HepG2 (cell line): ENCODE measurements around the gene SCFD1. TPM values are rescaled to one million over a fixed set of nuclear protein-coding genes. Genes with fewer than 3 reads are reported as not detected.

Source experiments
- CEBPG ChIP-seq: IDR thresholded peaks from 2 replicates; pipeline ENCODE4 v1.6.1; 2016
- ETV5 ChIP-seq: IDR thresholded peaks from 2 replicates; pipeline ENCODE4 v1.6.1; 2018; ENCODE audit warnings: missing biosample characterization, missing genetic modification reagents, inconsistent platforms, borderline replicate concordance
- HNF4A ChIP-seq: sonication (generic); formaldehyde crosslinking; IDR thresholded peaks from 2 replicates; pipeline ENCODE4 v1.4.0; 2020; ENCODE audit warnings: missing genetic modification reagents
- MED1 ChIP-seq: sonication (generic); formaldehyde crosslinking; IDR thresholded peaks from 2 replicates; pipeline ENCODE4 v1.4.0; 2020; ENCODE audit warnings: missing genetic modification reagents
- MXD4 ChIP-seq: IDR thresholded peaks from 2 replicates; pipeline ENCODE4 v1.6.1; 2016; ENCODE audit warnings: mild to moderate bottlenecking, missing biosample characterization, missing genetic modification reagents
- POLR2G ChIP-seq: fragments of 200-400 bp; formaldehyde crosslinking; IDR thresholded peaks from 2 replicates; pipeline ENCODE4 v1.6.1; 2018; ENCODE audit warnings: mild to moderate bottlenecking, low read depth, low read length, moderate library complexity
- ZBTB7B ChIP-seq: sonication (generic); formaldehyde crosslinking; IDR thresholded peaks from 2 replicates; pipeline ENCODE4 v1.4.0; 2020; ENCODE audit warnings: missing genetic modification reagents
- ZNF263 ChIP-seq: sonication (generic); formaldehyde crosslinking; IDR thresholded peaks from 2 replicates; pipeline ENCODE4 v1.4.0; 2020; ENCODE audit warnings: missing genetic modification reagents
- ZNF264 ChIP-seq: sonication (generic); formaldehyde crosslinking; IDR thresholded peaks from 2 replicates; pipeline ENCODE4 v1.4.0; 2020; ENCODE audit warnings: missing genetic modification reagents
- ZNF644 ChIP-seq: IDR thresholded peaks from 2 replicates; pipeline ENCODE4 v1.6.1; 2016; ENCODE audit warnings: low read depth
- ZNF773 ChIP-seq: sonication (generic); formaldehyde crosslinking; IDR thresholded peaks from 2 replicates; pipeline ENCODE4 v1.4.0; 2020; ENCODE audit warnings: missing genetic modification reagents, borderline replicate concordance
- polyA plus RNA-seq, 8 experiments: library from polyadenylated mRNA; depleted of rRNA in 3 of 8; stranded (reverse) in 7 of 8; unstranded in 1 of 8; fragments of >200 nt; fragmentation: Illumina TruSeq in 4 of 8; extraction: Trizol in 4 of 8; gene quantifications; 2 replicates each; pipeline versions ENCODE4 v1.2.1 to v1.2.3, GENCODE V29; 2011 to 2016; ENCODE audit warnings: low read depth in 4 of 8, missing spikeins in 1 of 8, mixed read lengths in 1 of 8; ENCODE audit not compliant: insufficient read depth in 1 of 8
- total RNA-seq, 5 experiments: library from RNA; depleted of rRNA; stranded (reverse); fragments of >200 nt; fragmentation: Illumina TruSeq; extraction: Trizol; gene quantifications; 2 replicates each; pipeline ENCODE4 v1.2.3, GENCODE V29; 2016; ENCODE audit warnings: low read depth in 1 of 5
- TF ChIP-seq, protein P1 (sequence below): sonication (generic); formaldehyde crosslinking; IDR thresholded peaks from 2 replicates; pipeline ENCODE4 v1.4.0; 2020; ENCODE audit warnings: missing genetic modification reagents
- TF ChIP-seq, protein P2 (sequence below): IDR thresholded peaks from 2 replicates; pipeline ENCODE4 v1.6.1; 2016; ENCODE audit warnings: low read depth, borderline replicate concordance
- TF ChIP-seq, protein P3 (sequence below), 2 experiments: sonication (generic) in 1 of 2; formaldehyde crosslinking in 1 of 2; IDR thresholded peaks; 2 replicates each; pipeline versions ENCODE4 v1.4.0 to v1.6.1; 2018 to 2020; ENCODE audit warnings: missing genetic modification reagents in 2 of 2, borderline replicate concordance in 1 of 2, low read depth in 1 of 2, mild to moderate bottlenecking in 1 of 2, missing biosample characterization in 1 of 2
- TF ChIP-seq, protein P4 (sequence below): sonication (generic); formaldehyde crosslinking; IDR thresholded peaks from 2 replicates; pipeline ENCODE4 v1.4.0; 2020; ENCODE audit warnings: missing genetic modification reagents, borderline replicate concordance
- TF ChIP-seq, protein P5 (sequence below): sonication (generic); formaldehyde crosslinking; IDR thresholded peaks from 2 replicates; pipeline ENCODE4 v1.8.0; 2022; ENCODE audit warnings: missing genetic modification reagents, mild to moderate bottlenecking, inconsistent platforms, borderline replicate concordance
- TF ChIP-seq, protein P6 (sequence below): sonication (generic); formaldehyde crosslinking; IDR thresholded peaks from 2 replicates; pipeline ENCODE4 v1.5.1; 2020; ENCODE audit warnings: mild to moderate bottlenecking, missing genetic modification reagents, moderate library complexity

The SCFD1 gene
- total and polyA plus RNA-seq, 2 of the 13 experiments (the other 11 are each of a cell fraction or from before 2014, with no cell fraction given) = 235 to 256 TPM

DNA sequence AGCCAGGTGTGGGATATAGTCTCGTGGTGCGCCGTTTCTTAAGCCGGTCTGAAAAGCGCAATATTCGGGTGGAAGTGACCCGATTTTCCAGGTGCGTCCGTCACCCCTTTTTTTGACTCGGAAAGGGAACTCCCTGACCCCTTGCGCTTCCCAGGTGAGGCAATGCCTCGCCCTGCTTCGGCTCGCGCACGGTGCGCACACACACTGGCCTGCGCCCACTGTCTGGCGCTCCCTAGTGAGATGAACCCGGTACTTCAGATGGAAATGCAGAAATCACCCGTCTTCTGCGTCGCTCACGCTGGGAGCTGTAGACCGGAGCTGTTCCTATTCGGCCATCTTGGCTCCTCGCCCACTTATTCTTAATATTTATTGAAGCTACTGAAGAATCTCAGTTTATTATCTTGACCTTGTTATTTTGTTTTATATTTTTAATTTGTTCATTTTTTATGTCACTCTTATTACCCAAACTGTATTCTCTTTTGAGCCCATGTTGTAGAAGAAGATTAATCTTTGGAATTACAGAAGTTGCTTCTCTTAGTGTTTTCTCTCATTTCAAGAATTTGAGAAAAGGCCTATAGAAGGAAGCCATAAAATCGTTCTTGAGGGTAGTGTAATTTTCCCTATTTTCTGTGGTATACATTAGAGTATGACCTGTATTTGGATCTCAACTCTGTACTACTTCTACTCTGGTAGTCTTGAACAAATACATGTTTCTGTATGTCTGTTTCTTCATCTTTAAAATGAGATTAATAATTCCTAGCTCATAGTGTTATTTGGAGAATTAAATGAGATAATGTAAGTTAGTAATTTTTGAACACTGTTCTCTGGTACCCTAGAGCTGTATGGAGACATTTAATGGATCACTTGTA lies 68.6 kb downstream of the SCFD1 start (continued):
- TF ChIP-seq, protein P1, sequence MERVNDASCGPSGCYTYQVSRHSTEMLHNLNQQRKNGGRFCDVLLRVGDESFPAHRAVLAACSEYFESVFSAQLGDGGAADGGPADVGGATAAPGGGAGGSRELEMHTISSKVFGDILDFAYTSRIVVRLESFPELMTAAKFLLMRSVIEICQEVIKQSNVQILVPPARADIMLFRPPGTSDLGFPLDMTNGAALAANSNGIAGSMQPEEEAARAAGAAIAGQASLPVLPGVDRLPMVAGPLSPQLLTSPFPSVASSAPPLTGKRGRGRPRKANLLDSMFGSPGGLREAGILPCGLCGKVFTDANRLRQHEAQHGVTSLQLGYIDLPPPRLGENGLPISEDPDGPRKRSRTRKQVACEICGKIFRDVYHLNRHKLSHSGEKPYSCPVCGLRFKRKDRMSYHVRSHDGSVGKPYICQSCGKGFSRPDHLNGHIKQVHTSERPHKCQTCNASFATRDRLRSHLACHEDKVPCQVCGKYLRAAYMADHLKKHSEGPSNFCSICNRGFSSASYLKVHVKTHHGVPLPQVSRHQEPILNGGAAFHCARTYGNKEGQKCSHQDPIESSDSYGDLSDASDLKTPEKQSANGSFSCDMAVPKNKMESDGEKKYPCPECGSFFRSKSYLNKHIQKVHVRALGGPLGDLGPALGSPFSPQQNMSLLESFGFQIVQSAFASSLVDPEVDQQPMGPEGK (CRISPR knock-in tag) = peak; percentile 20; the same call in 1 of the 2 replicates
- TF ChIP-seq, protein P2, sequence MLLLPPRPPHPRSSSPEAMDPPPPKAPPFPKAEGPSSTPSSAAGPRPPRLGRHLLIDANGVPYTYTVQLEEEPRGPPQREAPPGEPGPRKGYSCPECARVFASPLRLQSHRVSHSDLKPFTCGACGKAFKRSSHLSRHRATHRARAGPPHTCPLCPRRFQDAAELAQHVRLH = peak; percentile 97
- peak; percentile 72 for TF ChIP-seq ZNF264 (CRISPR knock-in tag)
- TF ChIP-seq, protein P3, sequence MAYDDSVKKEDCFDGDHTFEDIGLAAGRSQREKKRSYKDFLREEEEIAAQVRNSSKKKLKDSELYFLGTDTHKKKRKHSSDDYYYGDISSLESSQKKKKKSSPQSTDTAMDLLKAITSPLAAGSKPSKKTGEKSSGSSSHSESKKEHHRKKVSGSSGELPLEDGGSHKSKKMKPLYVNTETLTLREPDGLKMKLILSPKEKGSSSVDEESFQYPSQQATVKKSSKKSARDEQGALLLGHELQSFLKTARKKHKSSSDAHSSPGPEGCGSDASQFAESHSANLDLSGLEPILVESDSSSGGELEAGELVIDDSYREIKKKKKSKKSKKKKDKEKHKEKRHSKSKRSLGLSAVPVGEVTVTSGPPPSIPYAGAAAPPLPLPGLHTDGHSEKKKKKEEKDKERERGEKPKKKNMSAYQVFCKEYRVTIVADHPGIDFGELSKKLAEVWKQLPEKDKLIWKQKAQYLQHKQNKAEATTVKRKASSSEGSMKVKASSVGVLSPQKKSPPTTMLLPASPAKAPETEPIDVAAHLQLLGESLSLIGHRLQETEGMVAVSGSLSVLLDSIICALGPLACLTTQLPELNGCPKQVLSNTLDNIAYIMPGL (CRISPR knock-in tag; IDR thresholded peaks at IDR 0.05; ENCODE audit: borderline replicate concordance in 1 of 2, low read depth in 1 of 2) = peak; percentile 84 to 94
- TF ChIP-seq, protein P4, sequence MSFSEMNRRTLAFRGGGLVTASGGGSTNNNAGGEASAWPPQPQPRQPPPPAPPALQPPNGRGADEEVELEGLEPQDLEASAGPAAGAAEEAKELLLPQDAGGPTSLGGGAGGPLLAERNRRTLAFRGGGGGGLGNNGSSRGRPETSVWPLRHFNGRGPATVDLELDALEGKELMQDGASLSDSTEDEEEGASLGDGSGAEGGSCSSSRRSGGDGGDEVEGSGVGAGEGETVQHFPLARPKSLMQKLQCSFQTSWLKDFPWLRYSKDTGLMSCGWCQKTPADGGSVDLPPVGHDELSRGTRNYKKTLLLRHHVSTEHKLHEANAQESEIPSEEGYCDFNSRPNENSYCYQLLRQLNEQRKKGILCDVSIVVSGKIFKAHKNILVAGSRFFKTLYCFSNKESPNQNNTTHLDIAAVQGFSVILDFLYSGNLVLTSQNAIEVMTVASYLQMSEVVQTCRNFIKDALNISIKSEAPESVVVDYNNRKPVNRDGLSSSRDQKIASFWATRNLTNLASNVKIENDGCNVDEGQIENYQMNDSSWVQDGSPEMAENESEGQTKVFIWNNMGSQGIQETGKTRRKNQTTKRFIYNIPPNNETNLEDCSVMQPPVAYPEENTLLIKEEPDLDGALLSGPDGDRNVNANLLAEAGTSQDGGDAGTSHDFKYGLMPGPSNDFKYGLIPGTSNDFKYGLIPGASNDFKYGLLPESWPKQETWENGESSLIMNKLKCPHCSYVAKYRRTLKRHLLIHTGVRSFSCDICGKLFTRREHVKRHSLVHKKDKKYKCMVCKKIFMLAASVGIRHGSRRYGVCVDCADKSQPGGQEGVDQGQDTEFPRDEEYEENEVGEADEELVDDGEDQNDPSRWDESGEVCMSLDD = peak; percentile 90; the same call in 1 of the 2 replicates
- 0 out of 2 replicates have a peak, but pooled peaks have one; percentile 55 for TF ChIP-seq ZNF263 (CRISPR knock-in tag)
- peak; percentile 45 for TF ChIP-seq HNF4A (CRISPR knock-in tag)
- TF ChIP-seq ZBTB7B (CRISPR knock-in tag) = peak; percentile 52; the same call in 1 of the 2 replicates
- peak; percentile 64 for TF ChIP-seq POLR2G
- TF ChIP-seq, protein P5, sequence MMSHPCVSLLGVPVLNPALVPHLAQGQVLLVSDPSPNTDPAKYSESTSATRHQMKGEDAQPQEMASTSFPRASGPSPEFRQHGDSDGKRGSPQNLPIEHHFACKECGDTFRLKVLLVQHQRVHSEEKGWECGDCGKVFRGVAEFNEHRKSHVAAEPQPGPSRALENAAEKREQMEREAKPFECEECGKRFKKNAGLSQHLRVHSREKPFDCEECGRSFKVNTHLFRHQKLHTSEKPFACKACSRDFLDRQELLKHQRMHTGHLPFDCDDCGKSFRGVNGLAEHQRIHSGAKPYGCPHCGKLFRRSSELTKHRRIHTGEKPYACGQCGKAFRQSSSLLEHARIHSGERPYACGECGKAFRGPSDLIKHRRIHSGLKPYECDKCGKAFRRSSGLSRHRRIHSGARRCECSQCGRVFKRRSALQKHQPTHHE (CRISPR knock-in tag) = peak; percentile 51; the same call in 1 of the 2 replicates
- TF ChIP-seq, protein P6, sequence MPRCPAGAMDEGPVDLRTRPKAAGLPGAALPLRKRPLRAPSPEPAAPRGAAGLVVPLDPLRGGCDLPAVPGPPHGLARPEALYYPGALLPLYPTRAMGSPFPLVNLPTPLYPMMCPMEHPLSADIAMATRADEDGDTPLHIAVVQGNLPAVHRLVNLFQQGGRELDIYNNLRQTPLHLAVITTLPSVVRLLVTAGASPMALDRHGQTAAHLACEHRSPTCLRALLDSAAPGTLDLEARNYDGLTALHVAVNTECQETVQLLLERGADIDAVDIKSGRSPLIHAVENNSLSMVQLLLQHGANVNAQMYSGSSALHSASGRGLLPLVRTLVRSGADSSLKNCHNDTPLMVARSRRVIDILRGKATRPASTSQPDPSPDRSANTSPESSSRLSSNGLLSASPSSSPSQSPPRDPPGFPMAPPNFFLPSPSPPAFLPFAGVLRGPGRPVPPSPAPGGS = 0 out of 2 replicates have a peak, but pooled peaks have one; percentile 37
- peak; percentile 73; the same call in 1 of the 2 replicates for TF ChIP-seq MXD4 (CRISPR knock-in tag)
- peak; percentile 37; the same call in 1 of the 2 replicates for TF ChIP-seq ETV5
- peak; percentile 79 for TF ChIP-seq CEBPG (CRISPR knock-in tag)
- peak; percentile 51; the same call in 1 of the 2 replicates for TF ChIP-seq MED1 (CRISPR knock-in tag)
- peak; percentile 65; the same call in 1 of the 2 replicates for TF ChIP-seq ZNF773 (CRISPR knock-in tag)
- peak; percentile 75; the same call in 1 of the 2 replicates for TF ChIP-seq ZNF644 (CRISPR knock-in tag)
